ENCODE measurements around the gene IFNGR2. TPM values are rescaled to one million over a fixed set of nuclear protein-coding genes. Genes with fewer than 3 reads are reported as not detected.

IFNGR2 gene
- total and polyA plus RNA-seq, 2 of the 13 experiments (the other 11 are each of a cell fraction or from before 2014, with no cell fraction given): 61.3 to 117 TPM

DNA sequence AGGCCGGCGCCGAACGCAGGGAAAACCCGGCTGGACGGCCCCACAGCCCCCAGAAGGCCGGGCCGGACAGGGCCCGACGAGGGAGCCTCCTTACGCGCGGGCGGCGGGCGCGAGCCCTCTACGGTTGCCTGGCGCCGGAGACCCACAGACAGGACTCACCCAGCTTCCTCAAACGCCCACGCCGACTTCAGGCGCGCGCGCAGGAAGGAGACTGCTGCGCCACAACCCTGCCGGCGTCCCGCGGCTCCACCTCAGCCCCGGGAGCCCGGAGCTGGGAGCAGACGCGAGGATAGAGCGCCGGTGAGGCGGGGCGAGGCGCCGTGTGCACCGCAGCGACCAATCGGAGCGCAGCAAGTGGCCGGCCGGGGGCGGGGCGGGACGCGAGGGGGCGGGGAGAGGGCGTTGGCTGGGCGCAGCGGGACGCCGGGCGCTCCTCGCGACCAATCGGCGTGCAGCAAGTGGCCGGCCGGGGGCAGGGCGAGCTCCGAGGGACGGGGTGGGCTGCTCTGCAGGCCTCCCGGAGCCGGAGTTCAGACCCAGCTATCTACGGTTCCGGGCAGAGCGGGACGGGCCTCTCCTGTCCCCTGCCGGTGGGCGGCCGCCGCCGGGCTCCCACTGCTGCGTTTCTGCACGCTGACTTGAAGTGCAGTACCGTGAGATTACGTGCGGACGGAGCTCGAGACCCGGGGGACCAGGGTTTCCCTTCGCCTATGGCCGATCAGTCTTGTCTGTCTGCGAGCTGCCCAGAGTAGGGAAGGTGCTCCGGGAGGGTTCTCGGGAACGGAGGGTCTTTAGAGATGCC is 76.7 kb downstream of the IFNGR2 start, which contains the start of gene TMEM50B (continued):
- TF ChIP-seq BCLAF1 (IDR thresholded peaks at IDR 0.05) (no peak), MED8 (CRISPR knock-in tag; IDR thresholded peaks at IDR 0.05; ENCODE audit: insufficient replicate concordance) (peak; percentile 4), ZNF354B (CRISPR knock-in tag; IDR thresholded peaks at IDR 0.05) (no peak), ATM (IDR thresholded peaks at IDR 0.05; ENCODE audit: borderline replicate concordance) (no peak), POLR2A (IDR thresholded peaks at IDR 0.05; ENCODE audit: insufficient read depth in 1 of 2, low read depth in 2 of 2, low read length in 2 of 2) (peak; percentile 89 to 90), ZC3H4 (CRISPR knock-in tag; IDR thresholded peaks at IDR 0.05; ENCODE audit: borderline replicate concordance) (no peak), ZNF331 (CRISPR knock-in tag; IDR thresholded peaks at IDR 0.05) (peak; percentile 74; the same call in 1 of the 2 replicates), TEAD2 (CRISPR knock-in tag; IDR thresholded peaks at IDR 0.05) (no peak), ZBTB7A (CRISPR knock-in tag; IDR thresholded peaks at IDR 0.05) (no peak), ZBTB1 (CRISPR knock-in tag; IDR thresholded peaks at IDR 0.05; ENCODE audit: borderline replicate concordance) (no peak), HOXA9 (CRISPR knock-in tag; IDR thresholded peaks at IDR 0.05; ENCODE audit: borderline replicate concordance) (no peak), ZNF883 (CRISPR knock-in tag; IDR thresholded peaks at IDR 0.05; ENCODE audit: not compliant biosample characterization) (peak; percentile 51), CBX2 (IDR thresholded peaks at IDR 0.05; ENCODE audit: low read depth, low read length) (no peak), CBX2 (CRISPR knock-in tag; IDR thresholded peaks at IDR 0.05; ENCODE audit: low read depth) (no peak), SOX13 (IDR thresholded peaks at IDR 0.05) (0 out of 2 replicates have a peak, but pooled peaks have one; percentile 8), SOX13 (CRISPR knock-in tag; conservative IDR thresholded peaks at IDR 0.05 in 1 of 2, IDR thresholded peaks at IDR 0.05 in 1 of 2) (peak in 1 of 2 experiments; percentile 20; a peak in 1 of 4 replicates), ZNF740 (CRISPR knock-in tag; IDR thresholded peaks at IDR 0.05) (no peak; the same call in 1 of the 2 replicates), ZNF329 (CRISPR knock-in tag; IDR thresholded peaks at IDR 0.05; ENCODE audit: low read depth) (no peak), NFE2 (CRISPR knock-in tag; IDR thresholded peaks at IDR 0.05) (no peak)
- TF ChIP-seq, protein P1, sequence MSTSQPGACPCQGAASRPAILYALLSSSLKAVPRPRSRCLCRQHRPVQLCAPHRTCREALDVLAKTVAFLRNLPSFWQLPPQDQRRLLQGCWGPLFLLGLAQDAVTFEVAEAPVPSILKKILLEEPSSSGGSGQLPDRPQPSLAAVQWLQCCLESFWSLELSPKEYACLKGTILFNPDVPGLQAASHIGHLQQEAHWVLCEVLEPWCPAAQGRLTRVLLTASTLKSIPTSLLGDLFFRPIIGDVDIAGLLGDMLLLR (CRISPR knock-in tag; IDR thresholded peaks at IDR 0.05): no peak
- TF ChIP-seq, protein P2, sequence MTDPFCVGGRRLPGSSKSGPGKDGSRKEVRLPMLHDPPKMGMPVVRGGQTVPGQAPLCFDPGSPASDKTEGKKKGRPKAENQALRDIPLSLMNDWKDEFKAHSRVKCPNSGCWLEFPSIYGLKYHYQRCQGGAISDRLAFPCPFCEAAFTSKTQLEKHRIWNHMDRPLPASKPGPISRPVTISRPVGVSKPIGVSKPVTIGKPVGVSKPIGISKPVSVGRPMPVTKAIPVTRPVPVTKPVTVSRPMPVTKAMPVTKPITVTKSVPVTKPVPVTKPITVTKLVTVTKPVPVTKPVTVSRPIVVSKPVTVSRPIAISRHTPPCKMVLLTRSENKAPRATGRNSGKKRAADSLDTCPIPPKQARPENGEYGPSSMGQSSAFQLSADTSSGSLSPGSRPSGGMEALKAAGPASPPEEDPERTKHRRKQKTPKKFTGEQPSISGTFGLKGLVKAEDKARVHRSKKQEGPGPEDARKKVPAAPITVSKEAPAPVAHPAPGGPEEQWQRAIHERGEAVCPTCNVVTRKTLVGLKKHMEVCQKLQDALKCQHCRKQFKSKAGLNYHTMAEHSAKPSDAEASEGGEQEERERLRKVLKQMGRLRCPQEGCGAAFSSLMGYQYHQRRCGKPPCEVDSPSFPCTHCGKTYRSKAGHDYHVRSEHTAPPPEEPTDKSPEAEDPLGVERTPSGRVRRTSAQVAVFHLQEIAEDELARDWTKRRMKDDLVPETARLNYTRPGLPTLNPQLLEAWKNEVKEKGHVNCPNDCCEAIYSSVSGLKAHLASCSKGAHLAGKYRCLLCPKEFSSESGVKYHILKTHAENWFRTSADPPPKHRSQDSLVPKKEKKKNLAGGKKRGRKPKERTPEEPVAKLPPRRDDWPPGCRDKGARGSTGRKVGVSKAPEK (CRISPR knock-in tag; IDR thresholded peaks at IDR 0.05; ENCODE audit: borderline replicate concordance): no peak
- TF ChIP-seq, protein P3, sequence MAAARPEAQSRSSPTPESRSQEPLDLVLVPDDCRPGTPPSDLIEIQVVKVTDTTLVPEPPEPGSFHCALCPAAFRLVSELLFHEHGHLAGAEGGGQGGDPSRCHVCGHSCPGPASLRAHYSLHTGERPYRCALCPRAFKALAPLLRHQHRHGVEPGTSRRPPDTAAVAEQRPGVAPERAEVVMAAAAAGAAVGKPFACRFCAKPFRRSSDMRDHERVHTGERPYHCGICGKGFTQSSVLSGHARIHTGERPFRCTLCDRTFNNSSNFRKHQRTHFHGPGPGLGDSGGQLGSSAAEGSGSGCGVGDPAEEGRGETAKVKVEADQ (CRISPR knock-in tag; IDR thresholded peaks at IDR 0.05; ENCODE audit: borderline replicate concordance): no peak

Measured in HepG2 (cell line).